CD8-positive, alpha-beta memory T cell (primary cell): ENCODE data around the gene EAF2. TPM values are rescaled to one million over a fixed set of nuclear protein-coding genes. Genes with fewer than 3 reads are reported as not detected.

Experiments
- CTCF ChIA-PET: fragments of 350-600 bp; sonication (Branson Sonifier 250); formaldehyde crosslinking; loops from one replicate; lab custom pipeline; 2021; ENCODE audit warnings: antibody characterized with exemption; lab: Charles Lee
- POLR2A ChIA-PET: fragments of 350-600 bp; sonication (Branson Sonifier 250); formaldehyde crosslinking; loops from one replicate; lab custom pipeline; 2021; ENCODE audit warnings: antibody characterized with exemption; lab: Charles Lee
- DNase-seq, 5 donors: peaks; one replicate each; pipeline versions ENCODE4 v3.0.0 to v3.0.0-alpha.2; 2020 to 2022; ENCODE audit warnings: mixed read lengths in 1 of 5
- H3K27ac ChIP-seq: one replicate; pipeline ENCODE4 v1.7.0; 2013; ENCODE audit warnings: low read depth, mild to moderate bottlenecking, low read length, moderate library complexity
- H3K27me3 ChIP-seq: 2 replicates; pipeline ENCODE4 v1.7.0; 2013; ENCODE audit warnings: low read length, mild to moderate bottlenecking; ENCODE audit not compliant: insufficient read depth, poor library complexity, severe bottlenecking
- H3K36me3 ChIP-seq: 2 replicates; pipeline ENCODE4 v1.7.0; 2013; ENCODE audit warnings: mild to moderate bottlenecking, low read length, moderate library complexity; ENCODE audit not compliant: insufficient read depth
- H3K4me1 ChIP-seq: 2 replicates; pipeline ENCODE4 v1.7.0; 2013; ENCODE audit warnings: mild to moderate bottlenecking, low read length, moderate library complexity; ENCODE audit not compliant: insufficient read depth
- H3K4me3 ChIP-seq: 2 replicates; pipeline ENCODE4 v1.7.0; 2013; ENCODE audit warnings: mild to moderate bottlenecking, low read length
- H3K9me3 ChIP-seq: 2 replicates; pipeline ENCODE4 v1.7.0; 2013; ENCODE audit warnings: mild to moderate bottlenecking, low read length
- H3K27ac Mint-ChIP-seq, 8 donors: one replicate each; pipeline ENCODE4 v1.8.0; 2020 to 2021; ENCODE audit warnings: mixed read lengths in 8 of 8, mild to moderate bottlenecking in 6 of 8, inconsistent platforms in 3 of 8, moderate library complexity in 3 of 8
- H3K27me3 Mint-ChIP-seq, 2 donors: one replicate each; pipeline ENCODE4 v1.8.0; 2020 to 2021; ENCODE audit warnings: mixed read lengths in 2 of 2, mild to moderate bottlenecking in 1 of 2, moderate library complexity in 1 of 2
- H3K36me3 Mint-ChIP-seq, 3 donors: one replicate each; pipeline ENCODE4 v1.8.0; 2020 to 2021; ENCODE audit warnings: mixed read lengths in 3 of 3, inconsistent platforms in 1 of 3, mild to moderate bottlenecking in 1 of 3
- H3K4me1 Mint-ChIP-seq, 3 donors: one replicate each; pipeline ENCODE4 v1.8.0; 2020 to 2021; ENCODE audit warnings: mixed read lengths in 3 of 3, inconsistent platforms in 1 of 3, mild to moderate bottlenecking in 1 of 3
- H3K4me3 Mint-ChIP-seq, 7 donors: one replicate each; pipeline ENCODE4 v1.8.0; 2020 to 2021; ENCODE audit warnings: mixed read lengths in 7 of 7, mild to moderate bottlenecking in 6 of 7, moderate library complexity in 4 of 7, inconsistent platforms in 2 of 7
- H3K9me3 Mint-ChIP-seq, 5 donors: one replicate each; pipeline ENCODE4 v1.8.0; 2020 to 2022; ENCODE audit warnings: mixed read lengths in 5 of 5, mild to moderate bottlenecking in 3 of 5, moderate library complexity in 2 of 5, inconsistent platforms in 1 of 5
- polyA plus RNA-seq: library from polyadenylated mRNA; unstranded; fragments of 300-500 nt; fragmentation: Illumina TruSeq; gene quantifications from one replicate; pipeline ENCODE4 v1.2.3, GENCODE V29; 2021
- total RNA-seq, 2 experiments: library from RNA; stranded (reverse); gene quantifications; one replicate each; pipeline ENCODE4 v1.2.3, GENCODE V29; 2021

The EAF2 gene
- total and polyA plus RNA-seq, 3 experiments from 2014 or later = 7.8 to 14.1 (median 8.9) TPM

GRCh38 chr3:121895121-121895520, 60.1 kb downstream of the EAF2 start:
- H3K9me3 Mint-ChIP-seq = no peaks in the 10 kb centered on the region
- ChIA-PET POLR2A (no interaction called here), CTCF (no interaction called here)
- H3K27me3 Mint-ChIP-seq = peaks cover 0 to 2% of the 10 kb centered on the region in 2 donors
- no peaks in the 10 kb centered on the region for H3K4me1 Mint-ChIP-seq
- H3K4me1 ChIP-seq = no peaks in the 10 kb centered on the region
- H3K36me3 Mint-ChIP-seq = peaks cover 1 to 4% (median 3%) of the 10 kb centered on the region in 3 donors
- no peak overlapping the region for H3K27ac Mint-ChIP-seq
- no peak overlapping the region for H3K4me3 Mint-ChIP-seq
- H3K27me3 ChIP-seq = no peaks in the 10 kb centered on the region
- H3K36me3 ChIP-seq = no peaks in the 10 kb centered on the region
- no peak overlapping the region for H3K4me3 ChIP-seq
- no peaks in the 10 kb centered on the region for H3K9me3 ChIP-seq
- DNase-seq = no peak
- H3K27ac ChIP-seq = no peak overlapping the region

- Histone ChIP-seq H3K4me3 (no peak overlapping the region), H3K9me3 (no peaks in the 10 kb centered on the region), H3K4me1 (no peaks in the 10 kb centered on the region), H3K27me3 (no peaks in the 10 kb centered on the region), H3K27ac (no peak overlapping the region), H3K36me3 (no peaks in the 10 kb centered on the region)
- H3K4me1 Mint-ChIP-seq = no peaks in the 10 kb centered on the region
- ChIA-PET POLR2A (interaction anchor here (0.5 kb wide), 1 partner anchor 19 kb away, joined by 4 read pairs; no protein-coding TSS in a partner anchor), CTCF (no interaction called here)
- H3K4me3 Mint-ChIP-seq = no peak overlapping the region
- no peaks in the 10 kb centered on the region for H3K9me3 Mint-ChIP-seq
- H3K36me3 Mint-ChIP-seq = peaks cover 1 to 4% (median 3%) of the 10 kb centered on the region in 3 donors
- peaks cover 0 to 2% of the 10 kb centered on the region in 2 donors for H3K27me3 Mint-ChIP-seq
- no peak for DNase-seq
- H3K27ac Mint-ChIP-seq = no peak overlapping the region
Observed at GRCh38 chr3:121895736-121896135, 60.7 kb downstream of the EAF2 start.

GRCh38 chr3:121896823-121897222, 61.8 kb downstream of the EAF2 start:
- DNase-seq = no peak
- H3K27ac Mint-ChIP-seq = no peak overlapping the region
- CTCF ChIA-PET = no interaction called here
- POLR2A ChIA-PET = no interaction called here
- no peaks in the 10 kb centered on the region for H3K9me3 Mint-ChIP-seq
- no peak overlapping the region for H3K4me3 ChIP-seq
- H3K27me3 Mint-ChIP-seq = peaks cover 0 to 2% of the 10 kb centered on the region in 2 donors
- no peaks in the 10 kb centered on the region for H3K9me3 ChIP-seq
- H3K4me3 Mint-ChIP-seq = no peak overlapping the region
- H3K36me3 ChIP-seq = no peaks in the 10 kb centered on the region
- H3K27me3 ChIP-seq = no peaks in the 10 kb centered on the region
- no peaks in the 10 kb centered on the region for H3K4me1 Mint-ChIP-seq
- H3K27ac ChIP-seq = no peak overlapping the region
- no peaks in the 10 kb centered on the region for H3K4me1 ChIP-seq
- H3K36me3 Mint-ChIP-seq = peaks cover 1 to 4% (median 3%) of the 10 kb centered on the region in 3 donors

- POLR2A ChIA-PET = no interaction called here
Observed at GRCh38 chr3:121897296-121897695, 62.3 kb downstream of the EAF2 start.

GRCh38 chr3:121913305-121913990, 78.4 kb downstream of the EAF2 start:
- peaks cover 0 to 5% (median 0%) of the 10 kb centered on the region in 5 donors for H3K9me3 Mint-ChIP-seq
- Histone ChIP-seq H3K27ac (no peak overlapping the region), H3K27me3 (no peaks in the 10 kb centered on the region), H3K4me3 (no peak overlapping the region), H3K36me3 (no peaks in the 10 kb centered on the region), H3K4me1 (no peaks in the 10 kb centered on the region), H3K9me3 (no peaks in the 10 kb centered on the region)
- DNase-seq = no peak
- H3K27me3 Mint-ChIP-seq = no peaks in the 10 kb centered on the region
- POLR2A ChIA-PET = no interaction called here
- CTCF ChIA-PET = no interaction called here
- H3K4me1 Mint-ChIP-seq = no peaks in the 10 kb centered on the region
- H3K36me3 Mint-ChIP-seq = peaks cover 6 to 23% (median 8%) of the 10 kb centered on the region in 3 donors
- peak overlapping the region in 1 of 8 donors; percentile 47 for H3K27ac Mint-ChIP-seq
- no peak overlapping the region for H3K4me3 Mint-ChIP-seq

More at GRCh38 chr3:121897296-121897695, 62.3 kb downstream of the EAF2 start:
- CTCF ChIA-PET = no interaction called here
- Mint-ChIP-seq H3K9me3 (no peaks in the 10 kb centered on the region), H3K27me3 (peaks cover 0 to 2% of the 10 kb centered on the region in 2 donors), H3K27ac (no peak overlapping the region), H3K4me3 (no peak overlapping the region), H3K36me3 (peaks cover 1 to 4% (median 3%) of the 10 kb centered on the region in 3 donors), H3K4me1 (no peaks in the 10 kb centered on the region)
- H3K4me3 ChIP-seq = no peak overlapping the region
- no peaks in the 10 kb centered on the region for H3K36me3 ChIP-seq
- H3K4me1 ChIP-seq = no peaks in the 10 kb centered on the region
- no peak overlapping the region for H3K27ac ChIP-seq
- H3K9me3 ChIP-seq = no peaks in the 10 kb centered on the region
- no peaks in the 10 kb centered on the region for H3K27me3 ChIP-seq
- DNase-seq = no peak

- H3K4me3 Mint-ChIP-seq = no peak overlapping the region
- H3K27me3 Mint-ChIP-seq = no peaks in the 10 kb centered on the region
- POLR2A ChIA-PET = interaction anchor here (0.7 kb wide), 1 partner anchor 18 kb away, joined by 4 read pairs; no protein-coding TSS in a partner anchor
- peaks cover 3 to 17% (median 3%) of the 10 kb centered on the region in 3 donors for H3K36me3 Mint-ChIP-seq
- no peak overlapping the region for H3K4me3 ChIP-seq
- H3K9me3 Mint-ChIP-seq = peaks cover 0 to 3% (median 0%) of the 10 kb centered on the region in 5 donors
- no peaks in the 10 kb centered on the region for H3K36me3 ChIP-seq
- DNase-seq = no peak
- no peaks in the 10 kb centered on the region for H3K4me1 Mint-ChIP-seq
- H3K9me3 ChIP-seq = no peaks in the 10 kb centered on the region
- no peaks in the 10 kb centered on the region for H3K4me1 ChIP-seq
- CTCF ChIA-PET = no interaction called here
- H3K27me3 ChIP-seq = no peaks in the 10 kb centered on the region
- H3K27ac Mint-ChIP-seq = no peak overlapping the region
- H3K27ac ChIP-seq = no peak overlapping the region
Observed at GRCh38 chr3:121914081-121914998, 79.3 kb downstream of the EAF2 start.

- H3K4me1 Mint-ChIP-seq = no peaks in the 10 kb centered on the region
- no peaks in the 10 kb centered on the region for H3K36me3 ChIP-seq
- H3K4me3 ChIP-seq = no peak overlapping the region
- no peak for DNase-seq
- no peak overlapping the region for H3K4me3 Mint-ChIP-seq
- H3K27me3 ChIP-seq = no peaks in the 10 kb centered on the region
- H3K9me3 Mint-ChIP-seq = no peaks in the 10 kb centered on the region
- ChIA-PET CTCF (no interaction called here), POLR2A (no interaction called here)
- H3K9me3 ChIP-seq = no peaks in the 10 kb centered on the region
- H3K27me3 Mint-ChIP-seq = no peaks in the 10 kb centered on the region
- H3K27ac Mint-ChIP-seq = no peak overlapping the region
- no peak overlapping the region for H3K27ac ChIP-seq
- H3K4me1 ChIP-seq = no peaks in the 10 kb centered on the region
- peaks cover 0 to 5% (median 1%) of the 10 kb centered on the region in 3 donors for H3K36me3 Mint-ChIP-seq
Observed at GRCh38 chr3:121916189-121916588, 81.2 kb downstream of the EAF2 start.
